Measurements from ENCODE around the gene FBXO30.

FBXO30 gene

DNA sequence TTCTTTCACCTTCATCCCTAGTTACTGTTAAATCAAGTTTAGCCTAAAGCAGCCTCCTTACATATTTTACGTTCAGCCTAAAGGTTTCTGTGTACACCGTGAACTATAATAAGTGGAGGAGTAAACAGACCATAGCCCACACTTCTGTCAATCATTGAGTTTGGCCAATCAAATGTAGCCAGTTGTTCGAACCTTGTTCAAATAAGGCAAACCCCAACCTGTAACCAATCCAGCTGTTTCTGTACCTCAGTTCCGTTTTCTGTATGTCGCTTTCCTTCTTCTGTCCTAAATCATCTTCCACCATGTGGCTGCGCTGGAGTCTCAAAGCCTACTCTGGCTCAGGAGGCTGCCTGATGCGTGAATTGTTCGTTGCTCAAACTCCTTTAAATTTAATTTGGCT is 1.8 kb upstream of the FBXO30 start:
- no peak for DNase-seq (ENCODE audit: low read depth)

GRCh38 chr6:145815309-145816274 is 997 bp upstream of the FBXO30 start:
- DNase-seq (ENCODE audit: low read depth) = no peak

DNA sequence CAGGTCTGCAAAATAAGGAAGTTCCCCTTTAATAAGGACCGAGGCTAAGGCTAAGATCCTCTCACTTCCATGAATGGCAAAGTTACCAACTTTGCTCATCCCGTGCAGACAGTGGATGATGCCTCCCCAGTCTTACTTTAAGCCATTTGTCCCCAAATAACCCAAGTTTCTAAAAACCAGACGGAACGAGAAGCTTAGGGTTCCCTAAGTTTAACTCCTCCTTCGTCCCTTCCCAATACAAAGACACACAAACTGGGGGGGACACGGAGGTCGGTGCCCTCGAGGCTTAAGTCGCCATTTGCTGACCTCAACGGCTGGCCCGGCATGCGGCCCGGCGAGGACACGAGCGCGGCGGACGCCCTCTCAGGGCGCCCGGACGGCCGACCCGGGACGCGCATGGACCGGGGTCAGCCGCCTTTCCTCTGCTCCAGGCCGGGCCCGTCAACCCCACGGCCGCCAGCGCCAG is 527 bp downstream of the FBXO30 start:
- no peak for DNase-seq (ENCODE audit: low read depth)

GRCh38 chr6:145813285-145814034 is 1.1 kb downstream of the FBXO30 start:
- DNase-seq (ENCODE audit: low read depth) = no peak

DNA sequence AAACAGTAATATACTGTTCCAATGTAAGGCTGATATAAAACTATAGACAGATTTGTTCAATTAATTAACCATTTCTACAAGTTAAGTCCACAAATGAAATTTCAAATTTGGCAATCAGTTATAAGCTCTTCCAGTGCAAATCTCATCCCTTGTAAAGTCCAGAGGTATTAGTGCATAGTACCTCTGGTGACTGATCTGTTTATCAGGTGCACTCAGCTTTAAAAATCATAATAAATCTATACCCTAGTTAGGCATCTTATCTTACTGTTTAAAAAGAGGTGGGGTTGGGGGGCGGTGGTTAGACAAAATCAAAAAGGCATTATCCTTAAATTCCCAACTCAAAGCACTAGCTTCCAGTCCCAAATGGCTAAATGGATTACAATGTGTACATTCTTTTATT is 2.9 kb downstream of the FBXO30 start:
- DNase-seq (ENCODE audit: low read depth) = no peak

GRCh38 chr6:145809785-145810184 is 4.8 kb downstream of the FBXO30 start:
- no peak for DNase-seq (ENCODE audit: low read depth)

DNA sequence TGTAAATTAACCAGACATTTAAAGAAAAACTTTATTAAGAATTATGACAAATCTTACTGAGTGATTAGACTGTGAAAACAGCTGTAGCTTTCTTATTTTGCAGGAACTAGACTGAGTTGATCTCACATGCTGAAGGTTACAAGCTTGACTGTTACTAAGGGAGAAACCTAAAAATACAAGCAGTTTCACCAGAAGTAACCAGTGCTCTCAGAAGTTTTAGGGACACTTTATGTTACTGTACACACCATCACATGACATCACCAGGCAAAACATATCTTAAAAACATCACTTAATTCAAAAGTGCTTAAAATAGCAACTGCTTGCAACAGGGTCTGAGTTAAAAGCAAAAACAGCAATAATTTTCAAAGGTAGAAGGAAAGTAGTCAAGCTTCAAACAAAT is 5.4 kb downstream of the FBXO30 start:
- DNase-seq (ENCODE audit: low read depth) = no peak

DNA sequence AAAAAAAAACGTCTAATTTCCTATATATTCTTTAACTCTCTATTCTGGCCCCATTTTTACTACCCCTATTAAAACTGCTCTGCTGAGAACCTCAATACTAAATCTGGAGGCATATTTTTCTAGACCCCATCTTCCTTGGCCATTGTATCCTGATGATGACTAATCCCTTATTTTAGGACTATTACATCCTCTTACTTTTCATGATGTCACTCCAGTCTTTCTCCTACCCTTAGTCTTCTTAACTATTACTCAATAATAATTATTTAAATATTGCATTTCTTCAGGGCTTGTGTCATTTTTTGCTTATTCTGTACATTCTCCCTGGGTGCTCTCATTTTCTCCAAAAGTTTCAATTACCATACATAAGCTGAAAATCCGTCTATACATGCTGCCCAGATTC is 6.4 kb downstream of the FBXO30 start:
- DNase-seq (ENCODE audit: low read depth) = no peak

DNA sequence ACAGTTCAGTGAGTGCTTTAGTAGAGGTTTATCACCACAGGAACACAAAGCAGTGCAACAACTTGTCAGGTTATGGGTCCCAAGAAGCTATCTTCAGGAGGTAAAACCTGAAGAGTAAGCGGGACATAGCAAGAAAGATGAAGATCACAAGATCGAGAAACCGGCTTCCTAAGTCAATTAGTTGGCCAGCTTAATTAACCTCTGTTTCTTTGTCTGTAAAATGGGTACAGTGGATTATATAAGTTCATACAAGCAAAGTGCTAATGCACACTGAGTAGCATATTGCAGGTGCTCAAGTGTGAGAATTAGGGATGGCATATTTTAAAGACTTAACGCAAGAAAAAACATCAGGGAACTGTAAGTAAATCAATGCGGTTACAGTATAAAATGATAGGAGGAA is 12.5 kb downstream of the FBXO30 start:
- no peak for DNase-seq (ENCODE audit: low read depth)

GRCh38 chr6:145801021-145801420 is 13.6 kb downstream of the FBXO30 start:
- DNase-seq (ENCODE audit: low read depth) = no peak

GRCh38 chr6:145798530-145798929 is 16.1 kb downstream of the FBXO30 start:
- DNase-seq (ENCODE audit: low read depth) = no peak

GRCh38 chr6:145789443-145789842 is 25.2 kb downstream of the FBXO30 start:
- DNase-seq (ENCODE audit: low read depth) = no peak

- DNase-seq (ENCODE audit: low read depth) = no peak
Observed at GRCh38 chr6:145787688-145788087, 26.9 kb downstream of the FBXO30 start.

GRCh38 chr6:145784683-145785082 is 29.9 kb downstream of the FBXO30 start:
- DNase-seq (ENCODE audit: low read depth) = no peak

DNA sequence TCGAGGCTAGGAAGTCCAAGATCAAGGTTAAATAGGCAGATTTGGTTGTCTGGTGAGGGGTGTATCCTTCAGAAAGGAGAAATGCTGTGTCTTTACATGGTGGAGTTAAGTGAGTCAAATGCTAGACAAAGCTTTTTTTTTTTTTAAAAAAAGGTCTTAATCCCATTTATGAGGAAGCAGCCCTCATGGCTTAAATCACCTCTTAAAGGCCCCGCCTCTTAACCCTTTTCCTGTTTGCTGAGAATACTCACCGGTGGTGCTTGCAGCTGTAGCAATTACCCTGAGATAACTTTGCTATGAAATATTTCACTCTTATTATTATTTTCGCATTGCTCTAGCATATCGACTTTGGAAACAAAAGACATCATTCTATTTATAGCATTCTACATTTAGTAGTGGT is 30.8 kb downstream of the FBXO30 start:
- DNase-seq (ENCODE audit: low read depth) = no peak

GRCh38 chr6:145772846-145773245 is 41.7 kb downstream of the FBXO30 start:
- no peak for DNase-seq (ENCODE audit: low read depth)

DNA sequence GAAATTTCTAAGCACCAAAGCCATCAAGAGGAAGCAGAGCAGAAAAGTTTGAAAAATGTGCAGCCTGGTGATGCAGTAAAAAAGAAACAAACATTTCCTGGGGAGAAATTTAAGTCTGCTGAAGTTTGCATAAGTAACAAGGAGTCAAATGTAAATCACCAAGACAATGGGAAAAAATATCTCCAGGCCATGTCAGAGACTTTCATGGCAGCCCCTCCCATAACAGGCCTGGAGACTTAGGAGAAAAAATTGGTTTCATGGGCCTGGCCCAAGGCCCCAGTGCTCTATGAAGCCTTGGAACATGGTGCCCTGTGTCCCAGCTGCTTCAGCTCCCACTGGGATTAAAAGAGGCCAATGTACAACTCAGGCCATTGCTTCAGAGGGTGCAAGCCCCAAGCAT is 49.1 kb downstream of the FBXO30 start:
- no peak for DNase-seq (ENCODE audit: low read depth)

DNA sequence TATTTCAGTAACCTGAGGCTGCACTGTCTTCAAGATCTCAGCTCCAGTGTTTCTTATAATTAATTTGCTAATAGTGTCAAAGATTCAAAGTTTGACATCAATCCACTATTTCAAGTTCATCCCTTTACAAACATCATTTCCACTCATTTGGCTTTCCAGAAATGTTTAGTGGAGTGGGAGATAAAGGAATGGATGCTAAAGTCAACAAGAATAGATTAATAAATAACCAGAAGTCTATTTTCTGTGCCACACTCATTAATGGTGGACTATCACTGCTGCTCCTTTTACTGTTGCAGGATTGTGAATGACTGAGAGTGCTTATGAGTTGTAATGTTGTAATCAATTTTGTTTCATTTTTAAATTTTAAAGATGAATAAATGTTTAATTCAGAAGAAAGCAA is 50.9 kb downstream of the FBXO30 start:
- no peak for DNase-seq (ENCODE audit: low read depth)

DNA sequence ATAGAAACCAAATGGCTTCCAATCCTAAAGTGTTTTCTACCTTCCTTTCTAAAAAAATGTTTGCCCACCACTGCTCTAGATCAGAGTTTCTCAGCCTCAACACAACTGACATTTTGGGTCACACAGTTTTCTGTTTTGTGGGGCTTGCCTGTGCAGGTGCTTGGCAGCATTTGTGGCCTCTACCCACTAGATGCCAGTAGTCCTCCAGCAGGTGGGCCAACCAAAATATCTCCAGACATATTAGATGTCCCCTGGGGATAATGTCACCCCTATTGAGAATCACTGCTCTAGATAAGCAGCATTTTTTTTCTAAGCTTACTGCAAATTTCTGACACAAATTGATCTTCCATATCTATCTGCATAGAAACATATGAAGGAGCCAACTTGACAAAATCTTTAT is 53.0 kb downstream of the FBXO30 start:
- no peak for DNase-seq (ENCODE audit: low read depth)

GRCh38 chr6:145758113-145758512 is 56.5 kb downstream of the FBXO30 start:
- DNase-seq (ENCODE audit: low read depth) = no peak

- DNase-seq (ENCODE audit: low read depth) = no peak
Observed at GRCh38 chr6:145756170-145756662, 58.4 kb downstream of the FBXO30 start.

DNA sequence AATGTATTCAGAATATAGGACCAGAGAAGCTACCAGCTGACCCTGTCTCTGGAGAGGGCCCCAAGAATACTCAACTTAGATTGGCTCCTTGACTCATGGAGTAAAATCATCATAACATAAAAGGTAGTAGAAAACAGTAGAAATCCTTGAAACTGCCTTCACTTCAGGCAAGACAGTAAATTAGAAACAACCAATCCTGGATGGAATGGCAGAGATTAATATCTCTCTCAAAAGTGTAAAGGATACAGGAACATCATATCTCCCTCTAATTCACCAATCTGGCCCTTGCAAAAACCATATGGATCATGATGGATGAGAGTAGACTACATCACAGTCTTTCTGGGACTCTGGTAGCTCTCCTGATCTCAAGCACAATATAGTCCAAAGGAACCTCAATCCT is 58.9 kb downstream of the FBXO30 start:
- DNase-seq (ENCODE audit: low read depth) = no peak

DNA sequence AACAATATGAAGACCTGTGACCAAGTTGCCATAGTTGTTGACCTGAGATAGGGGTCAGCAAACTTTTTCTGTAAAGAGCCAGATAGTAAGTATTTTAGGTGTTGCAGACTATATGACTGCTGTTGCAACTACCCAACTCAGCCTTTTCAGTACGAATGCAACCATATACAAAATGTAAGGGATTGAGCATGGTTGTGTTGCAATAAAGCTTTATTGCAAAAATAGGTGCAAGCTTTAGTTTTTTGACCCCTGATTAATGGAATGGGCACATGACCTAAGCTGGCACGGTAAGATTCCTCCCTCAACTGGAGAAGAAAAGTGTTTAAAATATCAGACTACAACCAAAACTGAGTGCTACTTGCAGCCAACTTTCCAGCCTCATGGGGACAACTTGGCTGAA is 62.0 kb downstream of the FBXO30 start:
- no peak for DNase-seq (ENCODE audit: low read depth)
